CD14-positive monocyte (primary cell): ENCODE results near the gene STEAP4. TPM values are rescaled to one million over a fixed set of nuclear protein-coding genes. Genes with fewer than 3 reads are reported as not detected.

Source experiments
- DNase-seq, 3 donors: peaks; one replicate each; pipeline ENCODE4 v3.0.0-alpha.2; 2011 to 2022
- H2AFZ ChIP-seq: 2 replicates; pipeline ENCODE4 v1.6.0; 2012; ENCODE audit warnings: mild to moderate bottlenecking, low read depth, low read length, inconsistent platforms; ENCODE audit not compliant: insufficient read depth, poor library complexity, severe bottlenecking
- H3K27ac ChIP-seq, 2 donors: 1 replicate in 1 of 2; 2 replicates in 1 of 2; pipeline ENCODE4 v1.5.1; 2012 to 2013; ENCODE audit warnings: low read length in 2 of 2, control low read depth in 1 of 2, inconsistent platforms in 1 of 2, low read depth in 1 of 2, mild to moderate bottlenecking in 1 of 2
- H3K27me3 ChIP-seq, 2 donors: one replicate each; pipeline versions ENCODE4 v1.6.0 to v1.6.1; 2011 to 2013; ENCODE audit warnings: low read length in 2 of 2; ENCODE audit not compliant: control insufficient read depth in 2 of 2, insufficient read depth in 2 of 2
- H3K36me3 ChIP-seq, 2 donors: replicated peaks in 1 of 2; 1 replicate in 1 of 2; 2 replicates in 1 of 2; pipeline versions ENCODE4 v1.5.1 to v1.6.1; 2012 to 2013; ENCODE audit warnings: low read length in 2 of 2, control low read depth in 1 of 2, inconsistent platforms in 1 of 2, mild to moderate bottlenecking in 1 of 2; ENCODE audit not compliant: insufficient read depth in 2 of 2, control insufficient read depth in 1 of 2
- H3K4me1 ChIP-seq, 2 donors: 1 replicate in 1 of 2; 2 replicates in 1 of 2; pipeline versions ENCODE4 v1.5.1 to v1.6.1; 2012 to 2013; ENCODE audit warnings: low read length in 2 of 2, control low read depth in 1 of 2, inconsistent platforms in 1 of 2, mild to moderate bottlenecking in 1 of 2, moderate library complexity in 1 of 2; ENCODE audit not compliant: insufficient read depth in 2 of 2, control insufficient read depth in 1 of 2
- H3K4me2 ChIP-seq: replicated peaks from 2 replicates; pipeline ENCODE3; 2012; ENCODE audit warnings: low read length, moderate library complexity, mild to moderate bottlenecking; ENCODE audit not compliant: poor library complexity, severe bottlenecking; ENCODE audit errors: extremely low read depth
- H3K4me3 ChIP-seq, 3 experiments: fragments of 200-600 bp in 1 of 3; sonication (generic) in 1 of 3; replicated peaks in 1 of 3; 1 replicate in 2 of 3; 2 replicates in 1 of 3; pipeline ENCODE4 v1.5.1; 2011 to 2013; ENCODE audit warnings: low read length in 3 of 3, mild to moderate bottlenecking in 3 of 3, control low read depth in 2 of 3, low read depth in 2 of 3, inconsistent platforms in 1 of 3, moderate library complexity in 1 of 3
- H3K79me2 ChIP-seq: 2 replicates; pipeline ENCODE4 v1.6.0; 2012; ENCODE audit warnings: mild to moderate bottlenecking, control low read depth, inconsistent platforms, low read length, moderate library complexity; ENCODE audit not compliant: insufficient read depth
- H3K9ac ChIP-seq: 2 replicates; pipeline ENCODE4 v1.6.0; 2017; ENCODE audit warnings: low read length, mild to moderate bottlenecking; ENCODE audit not compliant: insufficient read depth, poor library complexity, severe bottlenecking
- H3K9me3 ChIP-seq, 2 donors: replicated peaks in 1 of 2; 1 replicate in 1 of 2; 2 replicates in 1 of 2; pipeline versions ENCODE4 v1.5.1 to v1.6.1; 2012 to 2013; ENCODE audit warnings: low read length in 2 of 2, control low read depth in 1 of 2; ENCODE audit not compliant: control insufficient read depth in 1 of 2, insufficient read depth in 1 of 2
- H4K20me1 ChIP-seq: 2 replicates; pipeline ENCODE4 v1.6.0; 2012; ENCODE audit warnings: mild to moderate bottlenecking, low read length, control low read depth, moderate library complexity; ENCODE audit not compliant: insufficient read depth
- H3K27ac Mint-ChIP-seq, 7 donors: one replicate each; pipeline ENCODE4 v1.8.0; 2020; ENCODE audit warnings: mild to moderate bottlenecking in 7 of 7, mixed read lengths in 7 of 7, moderate library complexity in 6 of 7, inconsistent platforms in 2 of 7
- H3K27me3 Mint-ChIP-seq, 3 donors: one replicate each; pipeline ENCODE4 v1.8.0; 2021 to 2022; ENCODE audit warnings: low read depth in 3 of 3, mild to moderate bottlenecking in 3 of 3, mixed read lengths in 3 of 3, moderate library complexity in 3 of 3, inconsistent platforms in 1 of 3
- H3K36me3 Mint-ChIP-seq, 2 donors: one replicate each; pipeline ENCODE4 v1.8.0; 2020; ENCODE audit warnings: mixed read lengths in 2 of 2, inconsistent platforms in 1 of 2, mild to moderate bottlenecking in 1 of 2
- H3K4me1 Mint-ChIP-seq: one replicate; pipeline ENCODE4 v1.8.0; 2020; ENCODE audit warnings: mild to moderate bottlenecking, mixed read lengths
- H3K4me3 Mint-ChIP-seq, 2 donors: one replicate each; pipeline ENCODE4 v1.8.0; 2020; ENCODE audit warnings: mild to moderate bottlenecking in 2 of 2, mixed read lengths in 2 of 2, moderate library complexity in 1 of 2
- H3K9me3 Mint-ChIP-seq, 7 donors: one replicate each; pipeline ENCODE4 v1.8.0; 2020 to 2022; ENCODE audit warnings: mixed read lengths in 7 of 7, mild to moderate bottlenecking in 6 of 7, moderate library complexity in 6 of 7, inconsistent platforms in 2 of 7
- WGBS: methylation state at CpG from one replicate; pipeline ENCODE4 v1.1.5; 2013; ENCODE audit warnings: missing lambda C conversion rate; ENCODE audit not compliant: insufficient coverage; 5-methylcytosine and 5-hydroxymethylcytosine counted together
- intact Hi-C, 2 donors: fragments of 100-400 bp; cut with micrococcal nuclease; formaldehyde crosslinking; loops; one replicate each; pipeline versions ENCODE4 v1.15.0 to v1.15.1; 2023
- polyA minus RNA-seq: library from RNA; depleted of rRNA, polyadenylated mRNA; stranded (reverse); fragments of >200 nt; gene quantifications from 2 replicates; pipeline ENCODE4 v1.2.3, GENCODE V29; 2012
- polyA plus RNA-seq, 3 donors: library from polyadenylated mRNA; depleted of rRNA in 1 of 3; unstranded in 2 of 3; stranded (reverse) in 1 of 3; fragments of 300-500 nt in 2 of 3; fragments of >200 nt in 1 of 3; fragmentation: Illumina TruSeq in 2 of 3; gene quantifications; 1 replicate in 2 of 3; 2 replicates in 1 of 3; pipeline ENCODE4 v1.2.3, GENCODE V29; 2012 to 2021
- total RNA-seq, 12 experiments: library from RNA in 1 of 12; stranded (reverse) in 1 of 12; fragments of 120-200 nt in 1 of 12; gene quantifications; one replicate each; pipeline ENCODE4 v1.2.4 and lab custom pipeline; 2013 to 2026; ENCODE audit warnings: mixed read lengths in 6 of 12, inconsistent platforms in 1 of 12
- TF ChIP-seq, protein P1 (sequence below): fragments of 200-600 bp; IDR thresholded peaks from one replicate; pipeline ENCODE4 v1.8.0; 2022; ENCODE audit warnings: antibody characterized with exemption, mild to moderate bottlenecking

The STEAP4 gene
- 19.6 TPM for total RNA-seq (2013)
- polyA plus RNA-seq (10 to 100 TPM; 17.1 to 40.0 (median 26.2) TPM), polyA minus RNA-seq (10.1 and 15.5 TPM in 2 replicates), total RNA-seq (lab: John Stamatoyannopoulos, UW) (3.2 to 39.3 (median 19.9) reads per million in 11 experiments)

DNA sequence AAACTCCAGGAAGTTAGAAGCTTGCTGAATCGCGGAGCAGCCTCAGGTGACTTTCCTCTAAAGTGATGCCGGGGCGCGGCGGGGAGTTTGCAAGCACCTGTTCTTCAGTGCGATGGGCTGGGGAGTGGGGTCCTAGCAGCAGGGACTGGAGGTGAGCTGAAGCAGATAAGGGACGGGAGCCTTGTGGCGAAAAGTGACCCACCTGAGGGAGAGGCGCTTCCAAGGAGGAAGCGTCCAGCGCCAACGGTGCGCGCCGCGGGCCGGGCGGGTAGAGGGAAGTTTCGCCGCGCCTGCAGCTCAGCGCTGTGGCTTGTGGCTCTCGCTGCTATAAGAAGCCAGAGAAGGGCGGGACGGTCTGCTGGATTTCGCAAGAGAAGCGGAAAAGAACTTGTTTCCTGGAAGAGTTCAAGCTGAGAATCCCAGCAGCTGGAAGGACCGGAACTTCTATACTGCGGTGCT lies at the start of gene STEAP4:
Gene STEAP4, minus strand, starts transcription at position 305 of the 459 bp plus-strand sequence. CDS start 22,625 bp downstream, outside the sequence.
- peaks cover 4 to 6% of the 10 kb centered on the region in 2 donors for H3K36me3 Mint-ChIP-seq
- TF ChIP-seq, protein P1, sequence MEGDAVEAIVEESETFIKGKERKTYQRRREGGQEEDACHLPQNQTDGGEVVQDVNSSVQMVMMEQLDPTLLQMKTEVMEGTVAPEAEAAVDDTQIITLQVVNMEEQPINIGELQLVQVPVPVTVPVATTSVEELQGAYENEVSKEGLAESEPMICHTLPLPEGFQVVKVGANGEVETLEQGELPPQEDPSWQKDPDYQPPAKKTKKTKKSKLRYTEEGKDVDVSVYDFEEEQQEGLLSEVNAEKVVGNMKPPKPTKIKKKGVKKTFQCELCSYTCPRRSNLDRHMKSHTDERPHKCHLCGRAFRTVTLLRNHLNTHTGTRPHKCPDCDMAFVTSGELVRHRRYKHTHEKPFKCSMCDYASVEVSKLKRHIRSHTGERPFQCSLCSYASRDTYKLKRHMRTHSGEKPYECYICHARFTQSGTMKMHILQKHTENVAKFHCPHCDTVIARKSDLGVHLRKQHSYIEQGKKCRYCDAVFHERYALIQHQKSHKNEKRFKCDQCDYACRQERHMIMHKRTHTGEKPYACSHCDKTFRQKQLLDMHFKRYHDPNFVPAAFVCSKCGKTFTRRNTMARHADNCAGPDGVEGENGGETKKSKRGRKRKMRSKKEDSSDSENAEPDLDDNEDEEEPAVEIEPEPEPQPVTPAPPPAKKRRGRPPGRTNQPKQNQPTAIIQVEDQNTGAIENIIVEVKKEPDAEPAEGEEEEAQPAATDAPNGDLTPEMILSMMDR: no peak
- peak within 1 kb of the TSS; percentile 68 for H3K9ac ChIP-seq
- 4% methylated on average over 30 of the region's 30 CpGs for WGBS
- H3K4me1 Mint-ChIP-seq: peaks cover 65% of the 10 kb centered on the region
- intact Hi-C loops: no loop called here
- peaks cover 15% of the 10 kb centered on the region for H3K79me2 ChIP-seq
- peaks cover 0 to 2% (median 0%) of the 10 kb centered on the region in 7 donors for H3K9me3 Mint-ChIP-seq
- peaks cover under 1 to 2% (median under 1%) of the 10 kb centered on the region in 3 donors for H3K27me3 Mint-ChIP-seq
- peak within 1 kb of the TSS; percentile 75 to 94 (median 88) for H3K27ac Mint-ChIP-seq
- H3K4me3 Mint-ChIP-seq: peak within 1 kb of the TSS; percentile 91 to 94
- no peaks in the 10 kb centered on the region for H3K9me3 ChIP-seq
- DNase-seq: peak; percentile 70 to 91 (median 88)
- no peaks in the 10 kb centered on the region for H3K36me3 ChIP-seq
- peak within 1 kb of the TSS; percentile 49 to 81 for H3K27ac ChIP-seq
- no peaks in the 10 kb centered on the region for H4K20me1 ChIP-seq
- peaks cover 48 to 71% of the 10 kb centered on the region in 2 donors for H3K4me1 ChIP-seq
- H2AFZ ChIP-seq: peak within 1 kb of the TSS; percentile 82
- no peaks in the 10 kb centered on the region for H3K27me3 ChIP-seq
- H3K4me2 ChIP-seq: peak within 1 kb of the TSS; percentile 85
- H3K4me3 ChIP-seq: peak within 1 kb of the TSS; percentile 52 to 85 (median 71)

DNA sequence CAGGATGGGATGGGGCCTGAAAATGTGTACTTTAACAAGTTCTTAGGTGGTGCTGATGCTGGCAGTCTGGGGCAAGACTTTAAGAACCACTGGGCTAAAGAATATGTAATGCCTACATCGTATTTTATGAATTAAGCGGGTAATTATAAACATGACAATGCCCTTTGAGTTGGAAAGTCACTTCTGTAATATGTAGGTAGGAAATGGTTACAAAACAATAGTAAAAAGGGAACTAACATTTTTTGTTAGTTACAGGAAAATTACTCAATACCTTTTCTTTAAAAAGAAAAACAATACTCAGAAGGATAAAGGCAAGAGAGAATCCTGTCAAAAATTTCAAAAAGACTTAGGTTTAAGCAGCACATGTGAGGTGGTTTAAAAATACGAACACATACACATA lies 48.3 kb upstream of the STEAP4 start:
- H3K9me3 Mint-ChIP-seq: no peaks in the 10 kb centered on the region
- Histone ChIP-seq H3K4me2 (peak overlapping the region; percentile 62), H3K79me2 (no peaks in the 10 kb centered on the region), H3K4me1 (peaks cover 40 to 53% of the 10 kb centered on the region in 2 donors), H3K27ac (peak overlapping the region in 1 of 2 donors; percentile 70), H3K27me3 (no peaks in the 10 kb centered on the region), H4K20me1 (no peaks in the 10 kb centered on the region), H2AFZ (no peak overlapping the region), H3K4me3 (peak overlapping the region in 1 of 3 experiments; percentile 40), H3K9me3 (no peaks in the 10 kb centered on the region), H3K9ac (no peak overlapping the region), H3K36me3 (no peaks in the 10 kb centered on the region)
- H3K27ac Mint-ChIP-seq: peak overlapping the region; percentile 54 to 91 (median 87)
- H3K4me1 Mint-ChIP-seq: peaks cover 46% of the 10 kb centered on the region
- peak overlapping the region in 1 of 2 donors; percentile 55 for H3K4me3 Mint-ChIP-seq
- TF ChIP-seq, protein P1: no peak
- no CpG with 5 or more reads among the region's 3 CpGs for WGBS
- intact Hi-C loops: loop anchor here in 1 of 2 donors (5.0 kb wide), 1 partner anchor 113 kb away; no protein-coding TSS in a partner anchor
- H3K36me3 Mint-ChIP-seq: no peaks in the 10 kb centered on the region
- H3K27me3 Mint-ChIP-seq: peaks cover 0 to 5% (median 0%) of the 10 kb centered on the region in 3 donors
- DNase-seq: peak; percentile 46 to 74 (median 53)
